GM21717 (cell line): Measurements from ENCODE around the gene DYNC2I2.

Source experiments
- ATAC-seq: cut with Tn5 transposase; IDR thresholded peaks from one replicate; pipeline ENCODE4 v1.9.1; 2021; ENCODE audit warnings: mild to moderate bottlenecking, moderate library complexity; ENCODE audit not compliant: unreplicated experiment

DYNC2I2 gene

DNA sequence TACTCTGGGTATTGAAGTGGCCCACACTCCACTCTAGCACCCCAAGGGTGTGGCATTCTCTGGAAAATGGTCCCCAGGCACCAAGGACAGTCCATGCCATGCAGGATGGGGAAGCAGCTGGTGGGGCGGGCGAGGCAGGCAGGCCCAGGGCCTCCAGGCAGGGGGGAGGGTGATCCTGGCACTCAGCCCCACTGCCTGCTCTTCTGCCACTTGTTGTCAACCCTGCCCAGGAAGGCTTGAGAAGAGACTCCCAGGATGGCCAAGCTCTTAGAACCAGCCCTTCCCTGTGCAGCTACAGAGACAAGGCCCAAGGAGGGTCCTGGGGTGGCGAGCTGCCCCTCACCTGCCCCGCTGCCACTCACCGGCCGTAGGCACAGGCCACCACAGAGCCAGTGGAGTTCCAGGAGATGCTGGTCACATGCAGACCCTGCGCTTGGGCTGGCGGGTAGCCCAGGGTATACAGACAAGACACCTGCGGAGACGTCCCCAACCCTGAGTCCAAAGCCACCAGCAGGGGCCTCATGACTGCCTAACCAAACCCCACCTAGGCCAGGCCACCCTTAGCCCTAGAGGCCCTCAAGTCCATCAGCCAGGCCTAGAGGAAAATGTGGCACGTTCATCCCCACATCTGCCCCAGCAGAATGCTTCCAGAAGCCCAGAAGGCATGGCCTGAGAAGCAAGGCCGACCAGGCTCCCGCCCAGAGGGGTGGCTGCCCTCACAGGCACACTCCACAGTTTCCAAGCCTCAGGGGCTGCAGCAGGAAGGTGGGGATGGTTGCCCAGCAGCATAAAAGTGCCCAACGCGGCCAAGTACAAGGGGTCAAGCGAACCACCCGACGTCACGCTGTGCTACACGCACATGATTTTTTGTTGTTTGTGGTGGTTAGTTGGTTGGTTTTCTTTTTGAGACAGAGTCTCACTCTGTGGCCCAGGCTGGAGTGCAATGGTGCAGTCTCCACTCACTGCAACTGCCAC lies 19.8 kb downstream of the DYNC2I2 start:
- ATAC-seq: no peak

DNA sequence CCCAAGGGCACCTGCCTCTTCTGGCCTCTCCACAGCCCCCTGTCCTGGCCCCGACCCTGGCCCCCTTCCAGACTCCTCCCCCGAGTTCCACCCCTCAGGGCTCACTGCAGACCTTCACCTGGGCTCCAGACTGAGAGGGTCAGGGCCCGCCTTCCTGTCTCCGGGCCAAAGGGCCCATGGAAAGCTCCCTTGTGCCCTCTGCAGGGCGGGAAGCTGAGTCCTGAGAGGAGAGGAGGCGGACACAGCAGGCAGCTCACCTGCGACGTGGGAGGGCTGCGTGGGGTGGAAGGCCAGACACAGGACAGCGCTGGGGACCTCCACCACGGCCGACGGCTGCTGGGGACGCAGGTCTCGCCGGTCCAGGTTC lies 20.6 kb downstream of the DYNC2I2 start:
- no peak for ATAC-seq

DNA sequence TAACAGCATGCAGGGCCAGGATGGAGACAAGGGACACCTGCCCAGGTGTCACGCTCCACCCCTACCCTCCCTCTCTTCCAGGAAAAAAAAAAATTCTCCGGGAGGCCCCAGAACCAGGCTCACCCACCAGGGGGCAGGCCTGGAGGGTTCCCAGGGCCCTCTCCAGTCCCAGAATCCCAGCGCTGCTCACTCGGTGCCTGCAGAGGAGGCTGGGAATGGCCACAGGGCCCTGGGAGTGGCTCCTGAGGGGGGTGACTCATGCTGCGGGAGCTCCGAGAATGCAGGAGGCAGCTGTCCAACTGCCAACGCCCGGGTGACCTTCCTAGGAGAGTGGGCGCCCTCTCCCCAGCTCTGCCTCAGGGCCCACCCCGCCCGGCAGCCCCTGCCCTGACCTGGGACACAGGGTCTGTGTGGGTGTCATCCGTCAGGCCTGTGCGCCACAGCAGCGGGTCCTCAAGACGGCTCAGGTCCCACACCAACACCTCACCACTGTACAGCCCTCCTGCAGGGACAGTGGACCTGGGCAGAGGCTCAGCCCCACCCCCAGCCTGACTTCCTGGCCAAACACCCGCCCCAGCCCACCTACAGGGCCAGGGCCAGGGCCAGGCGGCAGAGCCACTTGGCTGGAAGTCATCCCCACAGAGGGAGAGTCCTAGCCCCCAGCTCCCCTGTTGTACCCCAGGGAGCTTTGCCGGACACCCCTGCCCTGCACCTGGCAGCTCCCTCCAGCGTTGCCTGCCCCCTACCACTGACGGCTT lies 21.2 kb downstream of the DYNC2I2 start:
- ATAC-seq: no peak

DNA sequence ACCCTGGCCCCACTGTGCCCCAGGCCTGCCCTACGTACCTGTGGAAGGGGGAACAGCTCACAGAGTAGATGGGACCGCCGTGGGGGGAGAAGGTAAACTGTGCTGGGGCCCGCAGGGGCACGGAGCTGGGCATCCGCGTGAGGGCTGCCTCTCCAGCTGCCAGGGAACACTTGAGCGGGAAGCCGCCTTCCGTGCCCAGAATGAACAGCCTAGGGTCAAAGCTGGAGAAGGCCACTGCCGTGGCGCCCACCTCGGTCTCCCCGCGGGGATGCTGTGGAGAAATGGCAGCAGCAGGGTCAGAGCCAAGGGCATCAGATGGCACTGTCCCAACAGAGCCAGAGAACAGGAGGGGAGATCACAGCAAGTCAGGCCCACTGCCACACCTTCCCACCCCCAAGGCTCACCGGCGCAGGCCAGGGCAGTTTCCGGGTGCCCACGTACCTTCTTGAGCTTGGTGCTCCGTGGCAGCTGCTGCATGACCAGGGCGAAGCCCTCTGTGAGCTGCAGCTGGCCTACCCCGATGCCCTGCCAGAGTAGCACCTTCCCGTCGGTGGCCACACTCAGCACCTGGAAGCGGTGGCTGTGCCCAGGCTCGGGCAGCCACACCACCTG lies 21.9 kb downstream of the DYNC2I2 start:
- no peak for ATAC-seq

DNA sequence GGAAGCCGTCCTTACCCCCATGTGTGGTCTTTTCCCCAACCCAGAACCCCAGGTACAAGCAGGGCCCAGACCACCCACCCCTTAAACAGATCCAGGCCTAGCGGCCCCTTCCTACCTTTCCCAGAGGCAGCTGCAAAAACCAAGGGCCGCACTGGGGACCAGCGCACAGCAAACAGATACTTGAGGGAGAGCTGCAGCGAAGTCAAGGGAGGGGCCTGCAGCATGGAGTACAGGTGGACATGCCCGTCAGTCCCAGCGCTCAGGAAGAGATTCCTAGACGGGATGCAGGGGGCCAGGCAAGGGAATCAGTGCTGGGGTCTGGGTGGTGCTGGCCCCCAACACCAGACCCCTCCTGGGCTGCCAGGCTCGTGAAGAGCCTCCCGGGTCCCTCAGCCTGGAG lies 22.5 kb downstream of the DYNC2I2 start:
- ATAC-seq: no peak

DNA sequence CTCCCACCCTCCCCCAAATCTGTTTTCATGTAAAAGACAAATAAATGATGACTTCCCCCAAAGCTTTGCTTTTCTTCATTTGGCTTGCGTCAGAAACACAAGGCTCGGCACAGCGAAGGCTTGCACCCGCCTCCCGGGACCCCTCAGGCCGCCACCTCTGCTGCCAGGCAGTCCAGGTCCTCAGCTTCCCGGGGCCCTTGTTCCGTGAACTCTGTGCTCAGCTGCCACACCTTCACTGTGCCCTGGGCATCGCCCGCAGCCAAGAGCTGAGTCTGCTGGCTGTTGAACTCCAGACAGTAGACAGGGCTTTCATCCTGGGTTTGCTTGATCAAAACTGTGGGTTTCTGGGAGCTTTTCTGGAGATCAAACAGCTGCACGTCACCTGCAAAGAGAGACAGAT lies 23.0 kb downstream of the DYNC2I2 start:
- no peak for ATAC-seq

DNA sequence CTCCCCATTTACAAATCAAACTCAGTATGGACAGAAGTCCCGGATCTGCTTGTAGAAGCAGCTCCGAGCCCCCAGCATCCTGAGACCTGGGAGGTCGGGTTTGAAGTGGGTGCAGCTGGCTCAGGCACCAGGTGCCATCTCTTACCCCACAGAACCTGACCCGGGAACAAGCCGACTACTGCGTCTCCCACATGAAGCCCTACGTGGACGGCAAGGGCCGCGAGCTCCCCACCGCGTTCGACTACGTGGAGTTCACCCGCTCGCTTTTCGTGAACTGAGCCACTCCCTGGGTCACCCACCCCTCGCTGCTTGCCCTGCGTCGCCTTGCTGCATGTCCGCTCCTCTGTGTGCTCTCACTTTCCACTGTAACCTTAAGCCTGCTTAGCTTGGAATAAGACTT lies 23.6 kb downstream of the DYNC2I2 start:
- ATAC-seq: no peak

DNA sequence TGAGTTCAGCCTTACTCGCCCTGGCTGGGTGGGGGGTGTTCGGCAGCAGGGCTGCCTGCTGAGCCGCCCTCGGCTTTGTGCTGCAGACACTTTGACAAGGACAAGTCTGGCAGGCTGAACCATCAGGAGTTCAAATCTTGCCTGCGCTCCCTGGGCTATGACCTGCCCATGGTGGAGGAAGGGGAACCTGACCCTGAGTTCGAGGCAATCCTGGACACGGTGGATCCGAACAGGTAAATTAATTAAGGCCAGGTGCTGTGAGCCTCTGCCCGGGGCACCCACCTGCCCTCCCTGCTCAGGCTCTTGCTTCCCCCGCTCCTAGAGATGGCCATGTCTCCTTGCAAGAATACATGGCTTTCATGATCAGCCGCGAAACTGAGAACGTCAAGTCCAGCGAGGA lies 24.2 kb downstream of the DYNC2I2 start:
- no peak for ATAC-seq

DNA sequence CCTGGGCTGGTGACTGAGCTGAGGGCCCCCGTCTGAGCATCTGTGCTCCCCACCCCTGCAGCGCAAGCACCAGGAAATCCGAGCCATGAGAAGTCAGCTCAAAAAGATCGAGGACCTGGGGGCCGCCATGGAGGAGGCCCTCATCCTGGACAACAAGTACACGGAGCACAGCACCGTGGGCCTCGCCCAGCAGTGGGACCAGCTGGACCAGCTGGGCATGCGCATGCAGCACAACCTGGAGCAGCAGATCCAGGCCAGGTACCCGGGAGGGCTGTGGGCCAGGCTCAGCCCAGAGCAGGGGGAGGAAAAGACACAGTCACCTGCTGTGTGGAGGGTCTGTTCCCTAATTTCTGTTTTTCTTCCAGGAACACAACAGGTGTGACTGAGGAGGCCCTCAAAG lies 24.6 kb downstream of the DYNC2I2 start:
- no peak for ATAC-seq

DNA sequence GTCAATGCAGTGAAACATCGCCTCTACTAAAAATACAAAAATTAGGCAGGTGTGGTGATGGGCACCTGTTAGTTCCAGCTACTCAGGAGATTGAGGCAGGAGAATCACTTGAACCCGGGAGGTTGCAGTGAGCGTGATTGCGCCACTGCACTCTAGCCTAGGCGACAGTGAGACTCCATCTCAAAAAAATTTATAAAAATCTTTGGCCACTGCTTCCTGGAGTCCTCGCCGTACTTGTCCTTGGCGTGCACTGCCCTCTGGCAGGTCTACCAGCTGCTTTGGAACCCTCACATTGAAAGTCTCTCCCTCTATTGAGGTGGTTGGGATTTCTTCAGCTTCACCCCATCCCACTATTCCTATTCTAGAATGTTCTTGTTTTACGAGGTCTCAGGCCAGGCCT lies 25.0 kb downstream of the DYNC2I2 start:
- ATAC-seq: no peak

DNA sequence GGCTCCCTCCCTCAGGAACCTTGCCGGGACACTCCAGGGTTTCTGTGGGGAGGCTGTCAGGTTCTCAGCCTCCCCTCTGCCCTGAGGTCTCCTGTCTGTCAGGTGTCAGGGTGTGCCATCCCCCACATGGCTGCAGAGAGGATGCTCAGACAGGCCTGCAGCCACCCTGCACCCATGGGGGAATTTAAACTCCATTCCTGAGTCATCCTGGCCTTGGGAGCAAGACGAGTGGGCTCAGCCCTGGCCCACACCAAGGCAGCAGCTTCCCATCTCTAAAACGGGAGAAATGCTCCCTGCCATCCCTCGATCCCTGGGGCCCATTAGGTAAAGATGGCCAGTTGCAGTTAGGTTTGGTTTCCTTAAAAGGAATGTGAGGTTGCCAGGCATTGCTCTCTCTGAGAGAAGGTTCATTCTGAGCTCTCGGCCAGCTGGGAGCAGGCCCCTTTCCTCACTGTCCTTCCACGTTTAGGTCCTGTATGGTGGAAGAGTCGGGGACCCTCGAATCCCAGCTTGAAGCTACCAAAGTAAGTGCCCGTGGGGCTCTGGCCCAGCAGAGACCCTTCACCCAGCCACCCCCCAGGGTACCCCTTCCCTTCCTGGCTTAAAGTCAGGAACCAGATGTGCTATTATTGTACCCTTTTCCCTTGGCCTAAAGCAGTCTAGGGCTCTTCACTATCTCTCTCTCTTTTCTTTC lies 26.6 kb downstream of the DYNC2I2 start:
- ATAC-seq: no peak

DNA sequence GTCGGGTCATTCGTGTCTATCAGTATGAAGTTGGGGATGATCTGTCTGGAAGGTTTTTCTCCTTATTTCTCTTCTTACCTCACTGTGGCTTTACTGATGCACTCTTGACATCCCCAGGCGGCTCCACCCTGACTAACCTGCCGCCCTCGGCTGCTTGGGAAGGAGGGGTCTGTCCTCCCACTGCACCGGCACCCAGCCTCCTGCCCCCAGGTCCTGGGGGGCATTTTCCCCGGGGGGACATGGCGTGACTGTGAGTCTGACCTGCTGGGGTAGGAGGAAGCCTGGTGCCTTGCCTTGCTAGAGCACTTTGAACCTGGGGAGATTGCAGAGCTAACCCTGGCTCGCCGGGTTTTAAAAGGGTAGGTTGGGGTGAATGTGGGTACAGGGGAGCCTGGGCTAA lies 27.5 kb downstream of the DYNC2I2 start:
- no peak for ATAC-seq

DNA sequence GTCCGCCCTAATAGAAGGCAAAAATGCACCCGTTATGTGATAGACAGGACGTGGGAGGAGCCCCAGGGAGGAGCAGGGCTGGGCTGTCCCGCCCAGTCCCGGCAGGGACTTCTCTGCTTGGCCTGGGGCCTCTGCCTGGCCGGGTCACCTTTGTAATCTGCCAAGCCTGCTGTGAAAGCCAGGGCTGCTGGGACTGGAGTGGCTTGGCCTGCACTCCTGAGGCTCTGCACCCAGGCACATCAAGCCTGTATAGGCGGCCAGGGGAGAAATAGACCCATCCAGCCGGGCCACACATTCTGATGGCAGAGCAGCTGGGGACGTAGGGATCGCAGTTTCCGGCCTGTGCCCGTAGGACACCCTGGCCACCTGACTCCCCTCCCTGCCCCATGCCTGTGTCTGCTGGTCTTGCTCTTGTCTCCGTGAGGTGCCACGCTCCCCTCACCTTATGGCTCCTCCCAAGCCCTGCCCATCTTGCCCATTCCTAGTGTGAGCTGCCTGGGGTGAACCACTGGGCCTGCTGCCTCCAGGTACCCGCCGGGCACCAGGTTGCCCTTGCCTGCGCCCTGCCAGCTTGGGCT lies 28.1 kb downstream of the DYNC2I2 start:
- ATAC-seq: no peak

DNA sequence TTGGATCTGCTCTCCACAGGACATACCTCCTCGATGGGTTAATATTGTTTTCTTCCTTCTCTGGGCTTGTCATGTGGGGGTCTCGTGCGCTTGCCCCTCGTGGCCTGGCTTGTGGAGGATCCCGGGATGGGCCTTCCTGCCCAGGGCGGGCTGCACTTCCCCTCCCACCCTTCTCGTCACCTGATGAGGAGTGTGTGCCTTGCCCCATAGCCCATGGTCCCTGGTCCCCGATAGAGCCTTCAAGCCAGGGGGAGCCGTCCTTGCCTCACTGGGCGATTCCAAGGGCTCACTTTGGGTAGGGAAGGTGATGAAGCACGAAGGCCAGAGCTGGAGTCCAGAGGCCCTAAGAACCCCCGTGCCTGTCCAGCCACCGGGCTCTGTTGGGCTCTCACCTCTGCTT lies 28.7 kb downstream of the DYNC2I2 start:
- ATAC-seq: no peak

DNA sequence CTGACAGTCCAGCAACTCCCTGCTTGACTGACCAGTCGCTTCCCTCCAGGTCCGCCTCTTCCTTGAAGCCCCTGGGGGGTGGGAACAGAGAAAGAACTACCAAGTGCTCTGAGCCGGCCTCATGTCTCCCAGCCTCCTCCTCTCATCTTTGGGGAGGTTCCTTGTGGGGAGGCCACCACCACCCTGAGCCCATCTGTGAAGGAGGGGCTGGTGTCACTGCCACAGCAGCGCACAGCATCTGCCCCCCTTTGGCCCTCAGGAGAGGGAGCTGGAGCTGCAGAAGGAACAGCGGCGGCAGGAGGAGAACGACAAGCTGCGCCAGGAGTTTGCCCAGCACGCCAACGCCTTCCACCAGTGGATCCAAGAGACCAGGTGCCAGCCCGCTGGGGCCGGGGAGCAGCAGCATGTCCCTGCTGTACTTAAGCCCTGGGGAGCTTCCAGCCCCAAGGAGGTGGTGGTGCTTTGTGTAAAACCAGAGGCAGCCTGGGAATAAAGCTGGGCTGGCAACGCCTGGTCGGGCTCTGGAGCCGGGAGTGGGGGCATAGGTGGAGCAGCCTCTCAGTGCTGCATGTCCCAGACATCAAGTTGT lies 29.4 kb downstream of the DYNC2I2 start:
- no peak for ATAC-seq

DNA sequence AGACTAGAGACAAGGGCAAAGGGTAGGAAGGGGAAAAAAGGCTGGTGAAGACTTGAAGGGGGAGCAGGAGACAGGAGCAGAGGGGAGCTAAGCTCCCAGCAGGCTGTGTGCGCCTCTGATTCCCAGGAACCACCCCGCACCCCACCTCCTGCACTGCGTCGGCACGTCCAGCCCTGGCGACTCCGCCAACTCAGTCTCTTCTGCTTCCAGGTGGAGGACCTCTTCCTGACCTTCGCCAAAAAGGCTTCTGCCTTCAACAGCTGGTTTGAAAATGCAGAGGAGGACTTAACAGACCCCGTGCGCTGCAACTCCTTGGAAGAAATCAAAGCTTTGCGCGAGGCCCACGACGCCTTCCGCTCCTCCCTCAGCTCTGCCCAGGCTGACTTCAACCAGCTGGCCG lies 30.5 kb downstream of the DYNC2I2 start:
- ATAC-seq: no peak

DNA sequence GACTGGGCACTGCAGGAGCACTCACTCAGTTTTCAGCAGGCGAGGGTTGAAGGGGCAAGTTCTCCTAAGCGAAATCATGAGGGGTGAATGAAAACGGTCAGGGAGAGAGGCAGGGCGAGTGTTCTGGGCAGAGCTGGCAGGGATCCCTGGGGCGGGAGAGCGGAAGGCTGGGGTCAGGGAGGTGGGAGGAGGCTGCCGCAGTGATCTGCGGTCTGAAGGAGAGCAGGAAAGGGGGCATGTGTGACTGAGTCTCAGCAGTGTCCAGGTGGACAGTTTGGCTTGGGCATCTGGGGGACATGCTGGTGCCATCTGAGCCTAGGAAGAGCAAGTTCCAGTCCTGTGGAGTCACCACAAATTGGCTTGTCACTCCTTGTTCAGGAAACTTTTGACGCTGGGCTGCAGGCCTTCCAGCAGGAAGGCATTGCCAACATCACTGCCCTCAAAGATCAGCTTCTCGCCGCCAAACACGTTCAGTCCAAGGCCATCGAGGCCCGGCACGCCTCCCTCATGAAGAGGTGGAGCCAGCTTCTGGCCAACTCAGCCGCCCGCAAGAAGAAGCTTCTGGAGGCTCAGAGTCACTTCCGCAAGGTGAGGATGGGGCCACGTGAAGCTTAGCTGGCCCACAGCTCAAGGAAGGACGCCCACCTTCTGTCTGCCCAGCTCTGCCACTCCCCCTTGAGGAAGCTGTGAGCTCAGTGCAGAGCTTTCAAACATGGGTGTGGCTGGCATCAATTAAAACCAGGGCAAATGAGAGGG lies 31.1 kb downstream of the DYNC2I2 start:
- no peak for ATAC-seq

DNA sequence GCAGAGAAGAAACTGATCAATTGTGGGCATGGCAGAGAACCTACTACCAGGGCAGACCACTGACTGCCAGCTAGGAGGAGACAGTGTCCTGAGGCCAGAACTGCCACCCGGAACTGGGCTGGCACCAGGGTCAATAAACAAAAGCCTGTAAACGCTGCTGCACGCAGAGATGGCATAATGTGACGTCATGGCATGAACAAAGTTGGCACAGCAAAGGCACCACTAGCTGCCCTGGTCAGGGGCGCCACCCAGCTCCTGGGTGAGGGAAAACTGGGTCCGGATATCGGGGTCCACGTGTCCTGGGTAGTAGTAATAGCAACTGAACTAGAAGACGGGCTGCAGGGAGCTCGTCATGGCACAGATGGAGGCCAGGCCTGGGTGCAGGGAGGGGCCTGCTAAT lies 32.1 kb downstream of the DYNC2I2 start:
- ATAC-seq: no peak

DNA sequence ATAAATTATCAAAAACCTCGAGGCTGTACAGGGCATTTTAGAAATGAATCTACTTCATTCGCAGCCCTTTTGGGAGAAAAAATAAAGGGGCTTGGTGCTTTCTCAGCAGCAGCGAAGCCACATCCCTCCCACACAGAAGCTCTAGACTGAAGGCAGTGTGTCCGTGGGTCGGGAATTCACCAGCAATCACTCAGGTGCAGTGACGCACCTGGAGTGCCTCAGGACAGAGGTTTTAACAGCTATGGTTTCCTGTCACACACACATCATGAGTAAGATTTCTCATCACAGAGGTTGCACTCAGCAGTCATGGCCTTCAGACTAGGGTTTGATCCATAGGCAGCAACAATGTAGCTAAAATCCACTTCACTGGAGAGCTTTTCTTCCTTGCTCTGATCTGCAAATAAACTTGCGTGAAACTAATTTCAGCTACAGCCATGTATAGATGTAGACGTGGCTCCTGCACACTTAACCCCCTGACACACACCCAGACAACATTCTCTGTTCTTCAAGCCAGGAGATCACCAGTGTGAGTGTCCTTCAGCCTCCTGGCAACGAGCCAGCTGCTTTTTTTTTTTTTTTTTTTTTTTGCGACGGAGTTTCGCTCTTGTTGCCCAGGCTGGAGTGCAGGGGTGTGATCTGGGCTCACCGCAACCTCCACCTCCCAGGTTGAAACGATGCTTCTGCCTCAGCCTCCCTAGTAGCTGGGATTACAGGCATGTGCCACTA lies 34.8 kb downstream of the DYNC2I2 start:
- no peak for ATAC-seq
